Testis (tissue), 2 donors: ENCODE data around the gene SPARC.

Experiments used
- POLR2A ChIP-seq: fragments of 450-650 bp; IDR thresholded peaks from one replicate; pipeline ENCODE4 v1.6.1; 2017; ENCODE audit warnings: antibody characterized with exemption, mild to moderate bottlenecking, moderate library complexity
- TF ChIP-seq, protein P1 (sequence below), 3 experiments: fragments of 450-650 bp in 2 of 3; fragments of 200-600 bp in 1 of 3; sonication (generic) in 1 of 3; IDR thresholded peaks; one replicate each; pipeline ENCODE4 v1.5.1; 2016 to 2019; ENCODE audit warnings: antibody characterized with exemption in 3 of 3, mild to moderate bottlenecking in 2 of 3, moderate library complexity in 1 of 3

DNA sequence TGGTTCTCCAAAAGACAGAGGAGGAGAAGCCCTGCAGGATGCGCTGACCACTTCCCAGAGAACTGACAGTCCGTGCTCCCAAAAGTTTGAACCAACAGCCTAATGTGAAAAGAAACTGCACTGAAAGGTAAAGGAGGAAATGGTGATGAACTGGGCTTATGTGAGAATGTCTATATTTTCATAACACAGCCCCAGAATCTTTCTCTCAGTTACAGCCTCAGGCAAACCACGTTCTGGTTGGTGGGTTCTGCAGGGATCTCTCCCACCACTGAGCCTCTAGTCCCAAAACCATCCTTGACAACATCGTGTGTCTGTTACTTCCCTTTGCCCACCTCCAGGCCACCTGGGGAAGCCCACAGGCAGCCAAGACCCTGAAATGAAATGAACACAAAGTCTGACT, 23.9 kb downstream of the SPARC start:
- TF ChIP-seq POLR2A, result no peak
- TF ChIP-seq, protein P1, sequence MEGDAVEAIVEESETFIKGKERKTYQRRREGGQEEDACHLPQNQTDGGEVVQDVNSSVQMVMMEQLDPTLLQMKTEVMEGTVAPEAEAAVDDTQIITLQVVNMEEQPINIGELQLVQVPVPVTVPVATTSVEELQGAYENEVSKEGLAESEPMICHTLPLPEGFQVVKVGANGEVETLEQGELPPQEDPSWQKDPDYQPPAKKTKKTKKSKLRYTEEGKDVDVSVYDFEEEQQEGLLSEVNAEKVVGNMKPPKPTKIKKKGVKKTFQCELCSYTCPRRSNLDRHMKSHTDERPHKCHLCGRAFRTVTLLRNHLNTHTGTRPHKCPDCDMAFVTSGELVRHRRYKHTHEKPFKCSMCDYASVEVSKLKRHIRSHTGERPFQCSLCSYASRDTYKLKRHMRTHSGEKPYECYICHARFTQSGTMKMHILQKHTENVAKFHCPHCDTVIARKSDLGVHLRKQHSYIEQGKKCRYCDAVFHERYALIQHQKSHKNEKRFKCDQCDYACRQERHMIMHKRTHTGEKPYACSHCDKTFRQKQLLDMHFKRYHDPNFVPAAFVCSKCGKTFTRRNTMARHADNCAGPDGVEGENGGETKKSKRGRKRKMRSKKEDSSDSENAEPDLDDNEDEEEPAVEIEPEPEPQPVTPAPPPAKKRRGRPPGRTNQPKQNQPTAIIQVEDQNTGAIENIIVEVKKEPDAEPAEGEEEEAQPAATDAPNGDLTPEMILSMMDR (IDR thresholded peaks at IDR 0.05), result no peak
